ENCODE results near the gene MED12L.

- TF ChIP-seq GATA2 (IDR thresholded peaks at IDR 0.05; ENCODE audit: low read depth, low read length) (no peak), GATA3 (IDR thresholded peaks at IDR 0.05; ENCODE audit: low read depth, low read length) (no peak)
Observed at GRCh38 chr3:151303751-151304150, 218.3 kb downstream of the MED12L start.
